GM21723 (cell line): ENCODE results near the gene TMEM100.
"Not testable (repeated sequence)": the region's sequence is repeated elsewhere in the genome, so short reads cannot be mapped to it uniquely, and the experiment has no call there.

ENCODE experiments used
- ATAC-seq: cut with Tn5 transposase; IDR thresholded peaks from one replicate; pipeline ENCODE4 v1.9.1; 2021; ENCODE audit warnings: mild to moderate bottlenecking, moderate library complexity; ENCODE audit not compliant: unreplicated experiment

The TMEM100 gene

GRCh38 chr17:55690105-55690508, 32.6 kb downstream of the TMEM100 start:
- ATAC-seq = no peak

GRCh38 chr17:55689672-55690071, 33.0 kb downstream of the TMEM100 start:
- ATAC-seq = no peak

DNA sequence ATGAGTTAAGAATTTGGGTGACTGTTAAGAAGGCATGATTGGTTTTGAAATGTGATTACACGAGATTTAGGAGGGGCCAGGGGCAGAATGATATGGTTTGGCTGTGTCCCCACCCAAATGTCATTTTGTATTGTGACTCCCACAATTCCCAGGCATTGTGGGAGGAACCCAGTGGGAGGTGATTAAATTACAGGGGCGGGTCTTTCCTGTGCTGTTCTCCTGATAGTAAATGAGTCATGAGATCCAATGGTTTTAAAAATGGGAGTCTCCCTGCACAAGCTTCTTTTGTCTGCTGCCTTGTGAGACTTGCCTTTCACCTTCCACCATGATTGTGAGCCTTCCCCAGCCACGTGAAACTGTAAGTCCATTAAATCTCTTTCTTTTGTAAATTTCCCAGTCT, 34.6 kb downstream of the TMEM100 start:
- ATAC-seq = no peak

DNA sequence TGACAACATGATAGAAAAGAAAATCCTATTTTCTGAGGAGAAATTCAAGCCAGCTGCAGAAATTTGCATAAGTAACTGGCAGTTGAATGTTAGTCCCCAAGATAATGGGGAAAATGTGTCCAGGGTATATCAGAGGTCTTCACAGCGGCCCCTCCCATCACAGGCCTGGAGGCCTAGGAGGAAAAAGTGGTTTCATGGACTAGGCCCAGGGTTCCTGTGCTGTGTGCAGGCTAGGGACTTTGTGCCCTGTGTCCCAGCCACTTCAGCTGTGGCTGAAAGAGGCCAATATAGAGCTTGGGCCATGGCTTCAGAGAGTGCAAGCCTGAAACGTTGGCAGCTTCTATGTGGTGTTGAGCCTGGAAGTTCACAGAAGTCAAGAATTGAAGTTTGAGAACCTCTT, 35.6 kb downstream of the TMEM100 start:
- no peak for ATAC-seq

DNA sequence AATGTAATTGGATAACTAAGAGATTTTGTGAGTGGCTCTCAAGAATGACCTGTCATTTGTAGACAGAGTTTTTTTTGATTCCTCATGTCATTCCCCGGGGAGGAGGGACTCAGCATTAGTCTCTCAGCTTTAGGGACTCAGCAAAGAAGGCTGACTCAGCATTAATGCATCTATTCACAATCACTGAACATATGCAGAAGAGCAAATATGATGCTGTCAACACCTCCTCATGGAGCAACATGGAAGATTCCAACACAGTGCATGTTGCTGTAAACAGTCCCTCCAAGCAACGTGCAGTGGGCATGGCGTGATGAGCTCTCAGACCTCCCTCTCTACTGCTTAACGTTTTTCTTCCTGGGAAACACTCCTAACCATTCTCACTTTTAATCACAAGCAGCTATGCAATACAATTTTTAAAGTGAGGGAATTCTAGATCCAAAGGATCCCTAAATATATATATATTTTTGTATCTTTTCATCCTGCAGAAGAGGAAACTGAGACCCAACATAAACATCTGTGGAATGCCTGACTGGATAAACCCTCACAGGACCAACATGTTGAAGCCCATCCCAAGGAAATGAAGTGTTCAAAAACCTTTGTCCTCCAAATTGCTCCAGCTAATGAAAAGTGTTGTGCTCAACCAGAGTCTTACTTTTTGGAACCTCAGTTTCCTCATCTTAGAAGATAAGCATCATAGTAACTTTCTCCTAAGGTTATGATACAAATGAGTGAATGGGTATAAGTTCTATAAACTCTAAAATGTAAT, 38.9 kb downstream of the TMEM100 start:
- no peak for ATAC-seq

- no peak for ATAC-seq
Measured at GRCh38 chr17:55681342-55681700, 41.3 kb downstream of the TMEM100 start.

DNA sequence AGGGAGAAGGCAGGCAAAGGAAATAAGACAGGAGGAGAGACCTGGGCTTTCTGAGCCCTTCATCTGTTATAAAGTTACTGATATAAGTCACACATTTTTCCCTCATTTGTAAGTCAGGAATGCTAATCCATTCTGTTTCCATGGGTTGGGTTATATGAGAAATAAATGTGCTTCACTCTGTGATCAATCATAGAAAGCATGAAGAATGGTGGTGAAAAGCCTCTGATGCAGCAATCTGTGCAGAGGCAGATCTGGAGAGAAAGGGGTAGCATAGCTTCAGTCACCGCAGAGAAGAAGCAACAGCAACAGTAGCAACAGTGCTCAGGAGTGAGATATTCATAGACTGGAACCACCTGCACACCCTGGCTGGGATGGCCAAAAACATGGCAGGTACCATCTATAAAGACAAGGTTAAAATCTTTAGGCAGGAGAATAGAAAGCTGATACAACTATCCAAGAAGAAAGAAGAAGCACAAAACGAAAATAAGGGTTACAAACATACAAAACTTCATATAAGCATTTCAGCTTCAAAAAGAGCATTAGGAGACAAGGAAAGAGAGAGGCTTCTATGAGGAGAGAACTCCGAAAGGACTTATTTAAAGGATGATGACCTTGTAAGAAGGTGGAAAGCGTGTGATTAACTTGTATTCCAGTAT, 41.9 kb downstream of the TMEM100 start:
- no peak for ATAC-seq

DNA sequence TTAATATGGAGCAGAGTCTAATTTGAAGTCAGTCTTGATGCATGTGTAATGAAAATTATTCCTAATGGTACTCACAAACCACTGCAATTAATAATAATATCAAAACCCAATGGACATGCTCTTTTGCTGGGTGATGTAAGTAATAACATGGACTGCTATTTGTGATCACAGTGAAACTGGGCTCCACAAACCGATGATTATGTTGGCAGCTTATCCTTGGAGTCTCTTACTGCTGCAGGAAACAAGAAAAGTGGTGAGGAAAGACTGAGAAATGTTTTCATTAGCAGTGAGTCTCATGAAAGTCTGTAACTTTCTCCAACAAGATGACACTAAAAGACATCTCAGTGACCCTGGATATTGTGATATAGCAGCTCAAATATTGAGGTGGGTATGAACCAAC, 45.2 kb downstream of the TMEM100 start:
- no peak for ATAC-seq

GRCh38 chr17:55676274-55676673, 46.4 kb downstream of the TMEM100 start:
- no peak for ATAC-seq

DNA sequence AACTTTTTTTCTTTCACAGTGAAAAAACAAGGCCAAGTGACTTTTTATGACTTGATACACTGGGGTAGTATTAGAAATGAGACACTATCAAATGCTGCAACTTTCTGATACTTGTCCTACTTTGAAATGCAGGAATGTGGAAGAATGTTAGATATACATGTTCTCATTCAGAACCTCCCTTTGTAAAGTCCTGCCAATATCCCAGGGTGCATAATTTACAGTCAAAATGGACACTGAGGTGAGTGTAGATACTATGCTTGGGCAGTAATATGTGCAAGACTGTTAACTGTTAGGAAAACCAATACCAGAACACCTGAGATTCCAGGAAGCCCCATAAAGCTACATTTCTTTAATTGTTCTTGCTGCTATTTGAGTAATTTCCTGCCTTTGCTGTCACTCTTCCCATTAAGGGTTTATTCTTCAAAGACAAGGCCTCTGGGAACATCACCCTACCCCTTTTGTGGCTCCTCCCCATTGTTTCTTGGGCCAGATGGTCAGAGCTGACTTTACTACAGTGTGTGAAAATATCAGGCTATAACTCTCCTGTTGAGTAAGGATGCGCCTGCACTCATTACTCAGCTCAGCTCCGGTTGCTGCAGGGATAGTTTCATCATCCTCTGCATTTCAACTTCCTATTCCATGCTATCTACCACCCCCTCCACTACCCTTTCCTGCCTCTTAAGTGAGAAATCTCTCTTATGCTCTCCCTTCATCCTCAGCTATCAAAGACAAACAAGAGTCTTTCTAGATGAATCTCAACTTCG, 48.7 kb downstream of the TMEM100 start:
- no peak for ATAC-seq

DNA sequence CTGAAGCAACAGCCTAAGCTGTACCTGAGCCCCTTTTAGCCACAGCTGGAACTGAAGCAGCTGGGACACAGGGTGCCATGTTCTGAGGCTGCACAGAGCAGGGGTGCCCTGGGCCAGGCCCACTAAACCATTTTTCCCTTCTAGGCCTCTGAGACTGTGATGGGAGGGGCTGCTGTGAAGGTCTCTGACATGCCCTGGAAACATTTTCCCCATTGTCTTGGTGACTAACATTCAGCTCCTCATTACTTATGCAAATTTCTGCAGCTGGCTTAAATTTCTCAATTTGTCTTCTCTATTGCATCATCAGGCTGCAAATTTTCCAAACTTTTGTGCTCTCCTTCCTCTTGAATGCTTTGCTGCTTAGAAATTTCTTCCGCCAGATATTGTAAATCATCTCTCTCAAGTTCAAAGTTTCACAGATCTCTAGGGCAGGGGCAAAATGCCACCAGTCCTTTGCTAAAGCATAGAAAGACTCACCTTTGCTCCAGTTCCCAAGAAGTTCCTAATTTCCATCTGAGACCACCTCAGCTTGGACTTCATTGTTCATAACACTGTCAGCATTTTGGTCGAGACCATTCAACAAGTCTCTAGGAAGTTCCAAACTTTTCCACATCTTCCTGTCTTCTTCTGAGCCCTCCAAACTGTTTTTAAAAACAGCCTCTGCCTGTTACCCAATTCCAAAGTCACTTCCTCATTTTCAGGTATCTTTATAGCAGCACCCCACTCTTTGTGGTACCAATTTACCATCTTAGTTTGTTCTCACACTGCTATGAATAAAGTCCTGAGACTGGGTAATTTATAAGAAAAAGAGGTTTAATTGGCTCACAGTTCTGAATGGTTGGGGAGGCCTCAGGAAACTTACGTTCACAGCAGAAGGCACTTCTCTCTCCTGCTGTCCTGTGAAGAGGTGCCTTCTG, 49.8 kb downstream of the TMEM100 start:
- ATAC-seq = no peak

DNA sequence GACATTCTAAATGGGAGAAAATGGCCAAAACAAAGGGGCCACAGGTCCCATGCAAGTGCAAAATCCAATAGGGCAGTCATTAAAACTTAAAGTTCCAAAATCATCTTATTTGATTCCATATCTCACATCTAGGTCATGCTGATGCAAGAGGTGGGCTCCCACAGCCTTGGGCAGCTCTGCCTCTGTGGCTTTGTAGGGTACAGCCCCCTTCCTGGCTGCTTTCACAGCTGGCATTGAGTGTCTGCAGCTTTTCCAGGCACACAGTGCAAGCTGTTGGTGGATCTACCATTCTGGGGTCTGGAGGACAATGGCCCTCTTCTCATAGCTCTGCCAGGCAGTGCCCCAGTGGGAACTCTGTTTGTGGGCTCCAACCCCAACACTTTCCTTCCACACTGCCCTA, 50.7 kb downstream of the TMEM100 start:
- not testable (repeated sequence) for ATAC-seq
